ENCODE data around the gene STMN1. TPM values are rescaled to one million over a fixed set of nuclear protein-coding genes. Genes with fewer than 3 reads are reported as not detected.

Gene STMN1
- total RNA-seq, 1 experiment from 2014 or later: 349 TPM

GRCh38 chr1:25907601-25908000 lies 1.4 kb upstream of the STMN1 start:
- ChIA-PET POLR2A (ENCODE audit: unreplicated experiment) (no interaction called here), CTCF (no interaction called here)
- no peak overlapping the region for H3K4me3 ChIP-seq
- no peaks in the 10 kb centered on the region for H3K9me3 ChIP-seq (ENCODE audit: insufficient read depth, low read depth)
- H3F3A ChIP-seq (ENCODE audit: insufficient read depth, low read depth): peaks cover 6% of the 10 kb centered on the region; the same call in 1 of the 2 replicates
- no peaks in the 10 kb centered on the region; the same call in 1 of the 2 replicates for H3K36me3 ChIP-seq (ENCODE audit: low read depth)
- no peak overlapping the region for H3K27ac ChIP-seq
- peaks cover 24% of the 10 kb centered on the region for H3K79me2 ChIP-seq (ENCODE audit: low read depth)
- H2AFZ ChIP-seq: no peak overlapping the region
- no TSS peak for BruUV-seq (replicated peaks)
- H3K9me2 ChIP-seq (ENCODE audit: insufficient read depth): no peaks in the 10 kb centered on the region
- no peak for DNase-seq
- intact Hi-C loops (cut with micrococcal nuclease; ENCODE audit: unreplicated experiment): loop anchor here (5.0 kb wide), 1 partner anchor 85 kb away; no protein-coding TSS in a partner anchor
- no peaks in the 10 kb centered on the region for H3K27me3 ChIP-seq (ENCODE audit: insufficient read depth, low read depth)
- TF ChIP-seq CTCF (conservative IDR thresholded peaks at IDR 0.05) (no peak), EZH2 (IDR thresholded peaks at IDR 0.05; ENCODE audit: low read depth) (no peak)
- H3K4me1 ChIP-seq (replicated peaks; ENCODE audit: insufficient read depth): peaks cover 15% of the 10 kb centered on the region
- no peak overlapping the region for H3K4me2 ChIP-seq
- H4K20me1 ChIP-seq (ENCODE audit: insufficient read depth): no peaks in the 10 kb centered on the region; the same call in 1 of the 2 replicates

GRCh38 chr1:25906644-25907300 lies 553 bp upstream of the STMN1 start:
- no peaks in the 10 kb centered on the region; the same call in 1 of the 2 replicates for H3K36me3 ChIP-seq (ENCODE audit: low read depth)
- H4K20me1 ChIP-seq (ENCODE audit: insufficient read depth): no peaks in the 10 kb centered on the region; the same call in 1 of the 2 replicates
- DNase-seq: no peak
- peaks cover 28% of the 10 kb centered on the region for H3K79me2 ChIP-seq (ENCODE audit: low read depth)
- H3K4me1 ChIP-seq (replicated peaks; ENCODE audit: insufficient read depth): peaks cover 15% of the 10 kb centered on the region
- H3K4me3 ChIP-seq: peak overlapping the region; percentile 92; the same call in 1 of the 2 replicates
- intact Hi-C loops (cut with micrococcal nuclease; ENCODE audit: unreplicated experiment): loop anchor here (5.0 kb wide), 1 partner anchor 84 kb away; no protein-coding TSS in a partner anchor
- H3K4me2 ChIP-seq: peak overlapping the region; percentile 99
- no TSS peak for BruUV-seq (replicated peaks)
- ChIA-PET POLR2A (ENCODE audit: unreplicated experiment) (interaction anchor here (0.5 kb wide), 1 partner anchor 70 kb away, joined by 6 read pairs; no protein-coding TSS in a partner anchor), CTCF (interaction anchor here (0.6 kb wide), 2 partner anchors 146 to 373 kb away, joined by 3 to 5 read pairs; no protein-coding TSS in a partner anchor)
- H2AFZ ChIP-seq: no peak overlapping the region; the same call in 1 of the 2 replicates
- no peaks in the 10 kb centered on the region for H3K9me3 ChIP-seq (ENCODE audit: insufficient read depth, low read depth)
- H3K9me2 ChIP-seq (ENCODE audit: insufficient read depth): no peaks in the 10 kb centered on the region
- TF ChIP-seq CTCF (conservative IDR thresholded peaks at IDR 0.05): no peak
- no peak for TF ChIP-seq EZH2 (IDR thresholded peaks at IDR 0.05; ENCODE audit: low read depth)
- H3K27me3 ChIP-seq (ENCODE audit: insufficient read depth, low read depth): no peaks in the 10 kb centered on the region
- no peak overlapping the region for H3K27ac ChIP-seq
- H3F3A ChIP-seq (ENCODE audit: insufficient read depth, low read depth): peaks cover 6% of the 10 kb centered on the region; the same call in 1 of the 2 replicates

- POLR2A ChIA-PET (ENCODE audit: unreplicated experiment): interaction anchor here (0.6 to 0.7 kb wide), 2 partner anchors 11 to 30 kb away, joined by 3 to 7 read pairs; partner anchors contain the start of gene PAQR7
- BruUV-seq (replicated peaks): TSS peak; percentile 41
- Histone ChIP-seq H3K4me3 (peak overlapping the region; percentile 92), H3F3A (ENCODE audit: insufficient read depth, low read depth) (peaks cover 10% of the 10 kb centered on the region; the same call in 1 of the 2 replicates), H3K79me2 (ENCODE audit: low read depth) (peaks cover 28% of the 10 kb centered on the region), H3K27ac (no peak overlapping the region), H3K36me3 (ENCODE audit: low read depth) (no peaks in the 10 kb centered on the region; the same call in 1 of the 2 replicates), H3K4me1 (replicated peaks; ENCODE audit: insufficient read depth) (peaks cover 15% of the 10 kb centered on the region), H2AFZ (peak overlapping the region; percentile 91), H4K20me1 (ENCODE audit: insufficient read depth) (no peaks in the 10 kb centered on the region; the same call in 1 of the 2 replicates), H3K4me2 (peak overlapping the region; percentile 99), H3K9me3 (ENCODE audit: insufficient read depth, low read depth) (no peaks in the 10 kb centered on the region), H3K9me2 (ENCODE audit: insufficient read depth) (no peaks in the 10 kb centered on the region), H3K27me3 (ENCODE audit: insufficient read depth, low read depth) (no peaks in the 10 kb centered on the region)
- intact Hi-C loops (cut with micrococcal nuclease; ENCODE audit: unreplicated experiment): loop anchor here (2.0 to 5.0 kb wide), 2 partner anchors 83 to 94 kb away; partner anchors contain the start of gene PAFAH2
- TF ChIP-seq EZH2 (IDR thresholded peaks at IDR 0.05; ENCODE audit: low read depth) (no peak), CTCF (conservative IDR thresholded peaks at IDR 0.05) (no peak)
- DNase-seq: peak in 1 of 2 experiments; percentile 89
- CTCF ChIA-PET: interaction anchor here (0.5 kb wide), 1 partner anchor 92 kb away, joined by 3 read pairs; the partner anchor contains the start of gene PAFAH2
These were observed 1.1 kb downstream of the STMN1 start for GRCh38 chr1:25904943-25905679.
